Measurements from ENCODE around the gene OR6B3.
"Not testable (repeated sequence)": the region's sequence is repeated elsewhere in the genome, so short reads cannot be mapped to it uniquely, and the experiment has no call there.

Gene OR6B3

GRCh38 chr2:240053173-240054155 is at the start of gene OR6B3:
TSS of gene OR6B3 (minus strand) at chr2:240053521.
- DNase-seq, result no peak

GRCh38 chr2:240098349-240098748 is 45.0 kb upstream of the OR6B3 start:
- no peak for DNase-seq

GRCh38 chr2:240095556-240096523 is 42.5 kb upstream of the OR6B3 start:
- no peak for DNase-seq

GRCh38 chr2:240089306-240089705 is 36.0 kb upstream of the OR6B3 start:
- DNase-seq, result no peak

GRCh38 chr2:240086563-240086962 is 33.2 kb upstream of the OR6B3 start:
- no peak for DNase-seq

- DNase-seq, result no peak
Measured at GRCh38 chr2:240078631-240079030, 25.3 kb upstream of the OR6B3 start.

GRCh38 chr2:240077442-240077841 is 24.1 kb upstream of the OR6B3 start:
- no peak for DNase-seq

GRCh38 chr2:240074545-240074944 is 21.2 kb upstream of the OR6B3 start:
- no peak for DNase-seq

GRCh38 chr2:240070907-240071306 is 17.6 kb upstream of the OR6B3 start:
- DNase-seq, result no peak

GRCh38 chr2:240069829-240070228 is 16.5 kb upstream of the OR6B3 start:
- DNase-seq, result no peak

GRCh38 chr2:240068193-240068592 is 14.9 kb upstream of the OR6B3 start:
- DNase-seq, result no peak

GRCh38 chr2:240066489-240066888 is 13.2 kb upstream of the OR6B3 start:
- no peak for DNase-seq

GRCh38 chr2:240064898-240065297 is 11.6 kb upstream of the OR6B3 start:
- DNase-seq, result no peak

- no peak for DNase-seq
Measured at GRCh38 chr2:240060977-240061591, 7.8 kb upstream of the OR6B3 start.

- no peak for DNase-seq
Measured at GRCh38 chr2:240056678-240057077, 3.4 kb upstream of the OR6B3 start.

- no peak for DNase-seq
Measured at GRCh38 chr2:240055177-240055917, 2.0 kb upstream of the OR6B3 start.

- no peak for DNase-seq
Measured at GRCh38 chr2:240052524-240052923, 797 bp downstream of the OR6B3 start.

- no peak for DNase-seq
Measured at GRCh38 chr2:240051697-240052096, 1.6 kb downstream of the OR6B3 start.

GRCh38 chr2:240050278-240050677 is 3.0 kb downstream of the OR6B3 start:
- DNase-seq, result no peak

- DNase-seq, result no peak
Measured at GRCh38 chr2:240048237-240048636, 5.1 kb downstream of the OR6B3 start.

- DNase-seq, result no peak
Measured at GRCh38 chr2:240045098-240045497, 8.2 kb downstream of the OR6B3 start.

- not testable (repeated sequence) for DNase-seq
Measured at GRCh38 chr2:240044096-240044495, 9.2 kb downstream of the OR6B3 start.
